ENCODE results near the gene SDSL.

DNA sequence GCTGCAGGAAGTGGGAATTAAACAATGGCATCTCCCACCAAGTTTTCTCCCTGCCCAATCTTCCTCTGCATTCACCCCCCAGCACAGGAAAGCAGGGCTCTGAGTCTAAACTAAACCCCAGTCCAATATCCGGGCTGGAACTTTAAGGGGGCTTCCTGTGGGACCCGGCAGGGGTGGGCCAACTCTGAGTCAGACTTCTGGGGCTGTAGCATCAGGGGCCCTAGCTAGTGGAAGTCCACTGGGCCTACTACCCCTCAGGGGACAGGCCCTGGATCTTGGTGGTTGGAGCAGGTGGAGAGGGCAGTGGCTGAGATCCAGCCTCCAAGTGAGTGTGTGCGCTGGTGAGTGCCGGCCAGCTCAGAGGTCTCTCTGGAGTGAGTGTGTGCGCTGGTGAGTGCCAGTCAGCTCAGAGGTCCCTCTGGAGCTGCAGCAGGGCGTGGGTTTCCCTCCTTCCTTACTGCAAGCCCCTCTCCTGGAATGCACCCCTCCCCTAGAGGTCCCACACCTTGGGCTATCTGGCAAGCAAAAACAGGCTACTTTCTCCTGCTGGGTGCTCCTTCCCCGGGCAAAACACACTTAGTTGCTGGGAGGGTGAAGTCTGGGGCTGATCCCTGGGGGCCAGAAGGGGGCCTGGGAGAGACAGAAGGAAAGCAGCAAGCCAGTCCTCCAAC is 55.1 kb downstream of the SDSL start:
- no peak for TF ChIP-seq MXI1 (IDR thresholded peaks at IDR 0.05; ENCODE audit: borderline replicate concordance, low read depth, low read length)
- TF ChIP-seq, protein P1, sequence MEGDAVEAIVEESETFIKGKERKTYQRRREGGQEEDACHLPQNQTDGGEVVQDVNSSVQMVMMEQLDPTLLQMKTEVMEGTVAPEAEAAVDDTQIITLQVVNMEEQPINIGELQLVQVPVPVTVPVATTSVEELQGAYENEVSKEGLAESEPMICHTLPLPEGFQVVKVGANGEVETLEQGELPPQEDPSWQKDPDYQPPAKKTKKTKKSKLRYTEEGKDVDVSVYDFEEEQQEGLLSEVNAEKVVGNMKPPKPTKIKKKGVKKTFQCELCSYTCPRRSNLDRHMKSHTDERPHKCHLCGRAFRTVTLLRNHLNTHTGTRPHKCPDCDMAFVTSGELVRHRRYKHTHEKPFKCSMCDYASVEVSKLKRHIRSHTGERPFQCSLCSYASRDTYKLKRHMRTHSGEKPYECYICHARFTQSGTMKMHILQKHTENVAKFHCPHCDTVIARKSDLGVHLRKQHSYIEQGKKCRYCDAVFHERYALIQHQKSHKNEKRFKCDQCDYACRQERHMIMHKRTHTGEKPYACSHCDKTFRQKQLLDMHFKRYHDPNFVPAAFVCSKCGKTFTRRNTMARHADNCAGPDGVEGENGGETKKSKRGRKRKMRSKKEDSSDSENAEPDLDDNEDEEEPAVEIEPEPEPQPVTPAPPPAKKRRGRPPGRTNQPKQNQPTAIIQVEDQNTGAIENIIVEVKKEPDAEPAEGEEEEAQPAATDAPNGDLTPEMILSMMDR (conservative IDR thresholded peaks at IDR 0.05; ENCODE audit: low read depth, low read length), result no peak
- TF ChIP-seq RFX5 (IDR thresholded peaks at IDR 0.05; ENCODE audit: low read depth, low read length), result no peak
